CD8-positive, alpha-beta memory T cell (primary cell): ENCODE measurements around the gene NFATC3. TPM values are rescaled to one million over a fixed set of nuclear protein-coding genes. Genes with fewer than 3 reads are reported as not detected.

ENCODE experiments used
- CTCF ChIA-PET: fragments of 350-600 bp; sonication (Branson Sonifier 250); formaldehyde crosslinking; loops from one replicate; lab custom pipeline; 2021; ENCODE audit warnings: antibody characterized with exemption; lab: Charles Lee
- POLR2A ChIA-PET: fragments of 350-600 bp; sonication (Branson Sonifier 250); formaldehyde crosslinking; loops from one replicate; lab custom pipeline; 2021; ENCODE audit warnings: antibody characterized with exemption; lab: Charles Lee
- DNase-seq, 5 donors: peaks; one replicate each; pipeline versions ENCODE4 v3.0.0 to v3.0.0-alpha.2; 2020 to 2022; ENCODE audit warnings: mixed read lengths in 1 of 5
- H3K27ac ChIP-seq: one replicate; pipeline ENCODE4 v1.7.0; 2013; ENCODE audit warnings: low read depth, mild to moderate bottlenecking, low read length, moderate library complexity
- H3K27me3 ChIP-seq: 2 replicates; pipeline ENCODE4 v1.7.0; 2013; ENCODE audit warnings: low read length, mild to moderate bottlenecking; ENCODE audit not compliant: insufficient read depth, poor library complexity, severe bottlenecking
- H3K36me3 ChIP-seq: 2 replicates; pipeline ENCODE4 v1.7.0; 2013; ENCODE audit warnings: mild to moderate bottlenecking, low read length, moderate library complexity; ENCODE audit not compliant: insufficient read depth
- H3K4me1 ChIP-seq: 2 replicates; pipeline ENCODE4 v1.7.0; 2013; ENCODE audit warnings: mild to moderate bottlenecking, low read length, moderate library complexity; ENCODE audit not compliant: insufficient read depth
- H3K4me3 ChIP-seq: 2 replicates; pipeline ENCODE4 v1.7.0; 2013; ENCODE audit warnings: mild to moderate bottlenecking, low read length
- H3K9me3 ChIP-seq: 2 replicates; pipeline ENCODE4 v1.7.0; 2013; ENCODE audit warnings: mild to moderate bottlenecking, low read length
- H3K27ac Mint-ChIP-seq, 8 donors: one replicate each; pipeline ENCODE4 v1.8.0; 2020 to 2021; ENCODE audit warnings: mixed read lengths in 8 of 8, mild to moderate bottlenecking in 6 of 8, inconsistent platforms in 3 of 8, moderate library complexity in 3 of 8
- H3K27me3 Mint-ChIP-seq, 2 donors: one replicate each; pipeline ENCODE4 v1.8.0; 2020 to 2021; ENCODE audit warnings: mixed read lengths in 2 of 2, mild to moderate bottlenecking in 1 of 2, moderate library complexity in 1 of 2
- H3K36me3 Mint-ChIP-seq, 3 donors: one replicate each; pipeline ENCODE4 v1.8.0; 2020 to 2021; ENCODE audit warnings: mixed read lengths in 3 of 3, inconsistent platforms in 1 of 3, mild to moderate bottlenecking in 1 of 3
- H3K4me1 Mint-ChIP-seq, 3 donors: one replicate each; pipeline ENCODE4 v1.8.0; 2020 to 2021; ENCODE audit warnings: mixed read lengths in 3 of 3, inconsistent platforms in 1 of 3, mild to moderate bottlenecking in 1 of 3
- H3K4me3 Mint-ChIP-seq, 7 donors: one replicate each; pipeline ENCODE4 v1.8.0; 2020 to 2021; ENCODE audit warnings: mixed read lengths in 7 of 7, mild to moderate bottlenecking in 6 of 7, moderate library complexity in 4 of 7, inconsistent platforms in 2 of 7
- H3K9me3 Mint-ChIP-seq, 5 donors: one replicate each; pipeline ENCODE4 v1.8.0; 2020 to 2022; ENCODE audit warnings: mixed read lengths in 5 of 5, mild to moderate bottlenecking in 3 of 5, moderate library complexity in 2 of 5, inconsistent platforms in 1 of 5
- polyA plus RNA-seq: library from polyadenylated mRNA; unstranded; fragments of 300-500 nt; fragmentation: Illumina TruSeq; gene quantifications from one replicate; pipeline ENCODE4 v1.2.3, GENCODE V29; 2021
- total RNA-seq, 2 experiments: library from RNA; stranded (reverse); gene quantifications; one replicate each; pipeline ENCODE4 v1.2.3, GENCODE V29; 2021

Gene NFATC3
- total and polyA plus RNA-seq, 3 experiments from 2014 or later, result 91.1 to 120 (median 95.9) TPM

- H3K9me3 Mint-ChIP-seq, result no peaks in the 10 kb centered on the region
- H3K4me3 ChIP-seq, result peak overlapping the region; percentile 63
- peak overlapping the region; percentile 84 to 97 (median 91) for H3K27ac Mint-ChIP-seq
- H3K27ac ChIP-seq, result peak overlapping the region; percentile 77
- DNase-seq, result no peak
- peaks cover 91 to 92% (median 92%) of the 10 kb centered on the region in 3 donors for H3K4me1 Mint-ChIP-seq
- peaks cover 90% of the 10 kb centered on the region for H3K4me1 ChIP-seq
- no peaks in the 10 kb centered on the region for H3K27me3 Mint-ChIP-seq
- POLR2A ChIA-PET, result interaction anchor here (0.5 to 3.1 kb wide), 2 partner anchors 9 to 474 kb away, joined by 5 to 18 read pairs; no protein-coding TSS in a partner anchor
- H3K9me3 ChIP-seq, result no peaks in the 10 kb centered on the region
- peaks cover 4 to 20% (median 8%) of the 10 kb centered on the region in 3 donors for H3K36me3 Mint-ChIP-seq
- CTCF ChIA-PET, result interaction anchor here (0.9 to 8.5 kb wide), 6 partner anchors 13 to 196 kb away, joined by 3 to 91 read pairs (median 4); partner anchors contain the start of genes DDX28 and DUS2
- peak overlapping the region; percentile 15 to 91 (median 79) for H3K4me3 Mint-ChIP-seq
- no peaks in the 10 kb centered on the region for H3K27me3 ChIP-seq
- H3K36me3 ChIP-seq, result no peaks in the 10 kb centered on the region
These were observed 5.9 kb upstream of the NFATC3 start for GRCh38 chr16:68079376-68079625.

DNA sequence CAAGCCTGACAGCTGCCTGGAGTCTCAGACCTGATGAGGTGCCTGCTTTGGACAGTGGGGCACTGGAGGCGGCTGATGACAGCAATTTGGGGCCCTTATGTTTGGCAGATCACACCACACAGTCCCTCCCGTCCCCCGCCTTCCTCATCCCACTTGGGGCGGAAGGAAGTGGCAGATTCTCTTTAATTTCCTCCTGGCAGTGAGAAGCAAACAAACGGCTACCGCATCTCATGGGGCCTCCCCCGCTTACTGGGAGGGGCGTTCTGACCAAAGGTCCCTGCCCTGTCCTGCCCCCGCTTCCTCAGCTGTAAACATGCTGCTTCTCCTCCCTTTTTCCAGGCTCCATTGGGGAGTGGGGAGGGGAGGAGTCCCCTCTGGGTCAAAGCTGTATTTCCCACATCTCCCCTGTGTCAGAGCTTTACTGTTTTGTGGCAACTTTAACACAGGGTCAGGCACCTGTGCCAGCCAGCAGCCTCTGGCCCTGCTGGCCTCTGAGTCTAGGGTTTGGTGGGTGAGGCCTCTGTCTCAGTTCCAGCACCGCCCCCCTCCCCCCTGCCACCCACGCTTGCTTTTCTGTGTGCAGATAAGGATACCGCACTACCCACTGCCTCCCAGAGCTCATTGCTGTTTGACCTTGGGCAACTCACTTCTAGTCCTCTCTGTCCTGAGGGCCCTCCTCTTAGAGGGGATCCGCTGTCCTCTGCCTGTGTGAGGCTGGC, 5.4 kb upstream of the NFATC3 start:
- H3K27me3 ChIP-seq, result no peaks in the 10 kb centered on the region
- no peaks in the 10 kb centered on the region for H3K36me3 ChIP-seq
- peaks cover 0 to 16% (median 5%) of the 10 kb centered on the region in 3 donors for H3K36me3 Mint-ChIP-seq
- H3K9me3 ChIP-seq, result no peaks in the 10 kb centered on the region
- H3K27ac ChIP-seq, result peak overlapping the region; percentile 77
- peaks cover 89% of the 10 kb centered on the region for H3K4me1 ChIP-seq
- ChIA-PET CTCF (interaction anchor here (0.9 to 8.5 kb wide), 6 partner anchors 14 to 196 kb away, joined by 3 to 91 read pairs (median 4); partner anchors contain the start of genes DDX28 and DUS2), POLR2A (interaction anchor here (0.6 to 3.1 kb wide), 2 partner anchors 9 to 232 kb away, joined by 3 to 18 read pairs; no protein-coding TSS in a partner anchor)
- peak overlapping the region; percentile 63 for H3K4me3 ChIP-seq
- H3K27ac Mint-ChIP-seq, result peak overlapping the region; percentile 84 to 97 (median 91)
- peak; percentile 55 to 78 (median 72) for DNase-seq
- peaks cover 88 to 90% (median 88%) of the 10 kb centered on the region in 3 donors for H3K4me1 Mint-ChIP-seq
- peak overlapping the region; percentile 15 to 91 (median 79) for H3K4me3 Mint-ChIP-seq
- no peaks in the 10 kb centered on the region for H3K27me3 Mint-ChIP-seq
- H3K9me3 Mint-ChIP-seq, result no peaks in the 10 kb centered on the region

- Mint-ChIP-seq H3K27ac (peak overlapping the region; percentile 78 to 97 (median 88)), H3K4me1 (peaks cover 74 to 77% (median 74%) of the 10 kb centered on the region in 3 donors), H3K9me3 (no peaks in the 10 kb centered on the region), H3K36me3 (peaks cover 0 to 20% (median 5%) of the 10 kb centered on the region in 3 donors), H3K27me3 (no peaks in the 10 kb centered on the region), H3K4me3 (peak overlapping the region in 6 of 7 donors; percentile 43 to 78 (median 57))
- no peak for DNase-seq
- H3K4me1 ChIP-seq, result peaks cover 75% of the 10 kb centered on the region
- POLR2A ChIA-PET, result interaction anchor here (0.6 kb wide), 1 partner anchor 83 kb away, joined by 3 read pairs; the partner anchor contains the start of gene DPEP2
- H3K9me3 ChIP-seq, result no peaks in the 10 kb centered on the region
- CTCF ChIA-PET, result interaction anchor here (1.0 to 6.3 kb wide), 3 partner anchors 10 to 247 kb away, joined by 3 to 111 read pairs (median 66); no protein-coding TSS in a partner anchor
- H3K27me3 ChIP-seq, result no peaks in the 10 kb centered on the region
- peak overlapping the region; percentile 17 for H3K4me3 ChIP-seq
- H3K27ac ChIP-seq, result no peak overlapping the region
- H3K36me3 ChIP-seq, result no peaks in the 10 kb centered on the region
These were observed 3.1 kb upstream of the NFATC3 start for GRCh38 chr16:68081861-68082628.

- H3K27me3 Mint-ChIP-seq, result no peaks in the 10 kb centered on the region
- no peaks in the 10 kb centered on the region for H3K9me3 Mint-ChIP-seq
- Histone ChIP-seq H3K9me3 (no peaks in the 10 kb centered on the region), H3K36me3 (no peaks in the 10 kb centered on the region), H3K27me3 (no peaks in the 10 kb centered on the region), H3K27ac (no peak overlapping the region), H3K4me3 (peak overlapping the region; percentile 96), H3K4me1 (peaks cover 78% of the 10 kb centered on the region)
- peaks cover 0 to 18% (median 5%) of the 10 kb centered on the region in 3 donors for H3K36me3 Mint-ChIP-seq
- DNase-seq, result no peak
- peak overlapping the region in 5 of 7 donors; percentile 61 to 93 (median 89) for H3K4me3 Mint-ChIP-seq
- H3K27ac Mint-ChIP-seq, result peak overlapping the region; percentile 78 to 97 (median 88)
- peaks cover 74 to 79% (median 76%) of the 10 kb centered on the region in 3 donors for H3K4me1 Mint-ChIP-seq
- CTCF ChIA-PET, result interaction anchor here (1.0 to 6.3 kb wide), 3 partner anchors 11 to 246 kb away, joined by 3 to 111 read pairs (median 66); no protein-coding TSS in a partner anchor
- POLR2A ChIA-PET, result interaction anchor here (0.6 kb wide), 2 partner anchors 84 to 144 kb away, joined by 3 to 4 read pairs; partner anchors contain the start of gene DPEP2
These were observed 2.4 kb upstream of the NFATC3 start for GRCh38 chr16:68082629-68083238.

DNA sequence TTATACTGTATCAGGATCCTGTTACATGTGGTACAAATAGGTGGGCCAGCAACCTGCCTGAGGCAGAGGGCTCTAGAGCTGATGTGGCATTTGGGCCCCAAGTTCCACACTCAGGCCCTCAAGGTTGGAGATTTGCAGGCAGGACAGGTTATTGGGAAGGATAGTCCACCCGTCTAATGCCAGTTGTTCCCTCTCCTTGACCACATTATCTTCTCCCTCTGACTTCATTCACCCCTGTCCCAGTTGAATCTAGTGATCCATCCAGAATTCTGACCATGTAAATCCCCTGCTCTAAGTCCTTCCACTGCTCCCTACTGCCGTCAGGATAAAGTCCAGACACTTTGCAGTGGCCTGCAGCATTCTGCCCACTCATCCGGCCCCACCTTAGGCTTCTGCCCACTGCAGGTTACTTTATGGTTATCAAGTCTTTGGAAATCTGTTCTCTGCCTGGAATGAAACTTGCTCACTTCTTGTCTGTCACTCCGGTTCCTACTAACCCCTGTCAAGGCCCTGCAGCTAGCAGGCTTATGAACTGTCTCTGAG, 1.9 kb upstream of the NFATC3 start:
- Mint-ChIP-seq H3K36me3 (peaks cover 0 to 13% (median 0%) of the 10 kb centered on the region in 3 donors), H3K27me3 (no peaks in the 10 kb centered on the region), H3K27ac (peak overlapping the region in 7 of 8 donors; percentile 86 to 95 (median 90)), H3K9me3 (no peaks in the 10 kb centered on the region), H3K4me1 (peaks cover 72 to 78% (median 75%) of the 10 kb centered on the region in 3 donors), H3K4me3 (peak overlapping the region; percentile 85 to 93 (median 89))
- no peak for DNase-seq
- Histone ChIP-seq H3K27me3 (no peaks in the 10 kb centered on the region), H3K36me3 (no peaks in the 10 kb centered on the region), H3K27ac (no peak overlapping the region), H3K4me1 (peaks cover 76% of the 10 kb centered on the region), H3K4me3 (peak overlapping the region; percentile 96), H3K9me3 (no peaks in the 10 kb centered on the region)
- ChIA-PET POLR2A (interaction anchor here (0.6 kb wide), 1 partner anchor 145 kb away, joined by 4 read pairs; no protein-coding TSS in a partner anchor), CTCF (interaction anchor here (2.6 to 6.3 kb wide), 3 partner anchors 11 to 19 kb away, joined by 14 to 111 read pairs (median 66); no protein-coding TSS in a partner anchor)

DNA sequence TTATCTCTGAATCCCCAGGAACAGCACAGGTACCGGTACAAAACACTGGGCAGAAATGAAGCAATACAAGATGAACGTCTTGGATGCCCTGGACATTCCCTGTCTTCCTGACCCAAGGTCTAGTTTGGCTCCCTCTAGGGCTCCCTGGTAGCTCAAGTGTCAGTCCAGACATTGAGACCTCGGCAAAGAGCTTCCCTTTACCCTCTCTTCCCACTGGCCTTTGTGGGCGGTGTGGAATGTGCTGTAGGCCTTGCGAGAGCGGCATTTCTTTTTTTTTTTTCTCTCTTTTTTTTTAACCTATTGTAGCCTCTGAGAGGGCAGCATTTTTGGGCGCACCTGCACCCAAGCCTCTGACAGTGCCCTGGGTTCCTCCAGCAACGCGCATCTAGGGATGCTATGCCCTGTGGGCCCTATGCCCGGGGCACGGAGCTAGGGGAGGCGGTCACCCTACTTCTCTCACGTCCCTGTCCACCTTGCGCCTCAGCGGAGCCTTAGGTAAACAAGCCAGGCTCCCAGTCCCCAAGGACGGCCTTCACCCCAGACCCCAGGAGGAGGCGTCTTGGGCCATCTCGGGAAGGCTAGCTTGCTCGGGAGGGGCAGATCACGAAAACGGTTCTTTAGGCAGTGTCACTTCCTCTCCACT, 1.2 kb upstream of the NFATC3 start:
- peaks cover 74% of the 10 kb centered on the region for H3K4me1 ChIP-seq

More for the DNA sequence above, 1.2 kb upstream of the NFATC3 start:
- Mint-ChIP-seq H3K36me3 (peaks cover 0 to 12% (median 0%) of the 10 kb centered on the region in 3 donors), H3K9me3 (no peaks in the 10 kb centered on the region), H3K4me1 (peaks cover 70 to 77% (median 74%) of the 10 kb centered on the region in 3 donors), H3K27ac (peak overlapping the region; percentile 86 to 95 (median 90)), H3K27me3 (no peaks in the 10 kb centered on the region), H3K4me3 (peak overlapping the region; percentile 85 to 93 (median 89))
- Histone ChIP-seq H3K4me3 (peak overlapping the region; percentile 96), H3K9me3 (no peaks in the 10 kb centered on the region), H3K27me3 (no peaks in the 10 kb centered on the region), H3K27ac (peak overlapping the region; percentile 79), H3K36me3 (no peaks in the 10 kb centered on the region)
- DNase-seq, result no peak
- ChIA-PET POLR2A (interaction anchor here (0.7 to 2.8 kb wide), 7 partner anchors 9 to 161 kb away, joined by 3 to 31 read pairs (median 11); partner anchors contain the start of genes PLA2G15 and PSMB10), CTCF (interaction anchor here (1.1 to 6.3 kb wide), 14 partner anchors 10 to 269 kb away, joined by 3 to 111 read pairs (median 6); partner anchors contain the start of gene ESRP2)
